IgD-negative memory B cell (primary cell): Measurements from ENCODE around the gene RPRD1B. TPM values are rescaled to one million over a fixed set of nuclear protein-coding genes. Genes with fewer than 3 reads are reported as not detected.

Experiments
- H3K27ac Mint-ChIP-seq, 3 donors: one replicate each; pipeline ENCODE4 v1.8.0; 2020 to 2022; ENCODE audit warnings: mild to moderate bottlenecking in 3 of 3, mixed read lengths in 3 of 3, moderate library complexity in 1 of 3
- H3K27me3 Mint-ChIP-seq: one replicate; pipeline ENCODE4 v1.8.0; 2021; ENCODE audit warnings: mixed read lengths
- H3K36me3 Mint-ChIP-seq: one replicate; pipeline ENCODE4 v1.8.0; 2020; ENCODE audit warnings: mild to moderate bottlenecking, mixed read lengths
- H3K4me1 Mint-ChIP-seq, 3 donors: one replicate each; pipeline ENCODE4 v1.8.0; 2020 to 2022; ENCODE audit warnings: mixed read lengths in 3 of 3, mild to moderate bottlenecking in 1 of 3
- H3K4me3 Mint-ChIP-seq, 4 donors: one replicate each; pipeline ENCODE4 v1.8.0; 2020 to 2022; ENCODE audit warnings: mild to moderate bottlenecking in 4 of 4, mixed read lengths in 4 of 4, moderate library complexity in 3 of 4
- H3K9me3 Mint-ChIP-seq, 3 donors: one replicate each; pipeline ENCODE4 v1.8.0; 2020 to 2021; ENCODE audit warnings: mixed read lengths in 3 of 3, mild to moderate bottlenecking in 1 of 3
- polyA plus RNA-seq: library from polyadenylated mRNA; unstranded; fragments of 300-500 nt; fragmentation: Illumina TruSeq; gene quantifications from one replicate; pipeline ENCODE4 v1.2.3, GENCODE V29; 2021

Gene RPRD1B
- 4.0 TPM for polyA plus RNA-seq

- Mint-ChIP-seq H3K27ac (peak within 1 kb of the TSS; percentile 95 to 100 (median 99)), H3K36me3 (peaks cover 5% of the 10 kb centered on the region), H3K4me3 (peak within 1 kb of the TSS; percentile 96 to 100 (median 98)), H3K9me3 (no peaks in the 10 kb centered on the region), H3K4me1 (peaks cover 54 to 63% (median 60%) of the 10 kb centered on the region in 3 donors), H3K27me3 (peaks cover 1% of the 10 kb centered on the region)
Observed at GRCh38 chr20:38033330-38034107, at the start of gene RPRD1B, which contains the start of gene TTI1. TSS of gene RPRD1B (plus strand) at chr20:38033746. CDS start at chr20:38033948, 202 bp downstream. TSS of gene TTI1 (minus strand) at chr20:38033456. CDS start at chr20:38013816, 19,640 bp downstream.

GRCh38 chr20:37984018-37984785, 49.3 kb upstream of the RPRD1B start:
- Mint-ChIP-seq H3K4me1 (no peaks in the 10 kb centered on the region), H3K27ac (no peak overlapping the region), H3K9me3 (no peaks in the 10 kb centered on the region), H3K27me3 (no peaks in the 10 kb centered on the region), H3K4me3 (no peak overlapping the region), H3K36me3 (peaks cover 33% of the 10 kb centered on the region)

- Mint-ChIP-seq H3K27ac (no peak overlapping the region), H3K36me3 (peaks cover 35% of the 10 kb centered on the region), H3K4me1 (peaks cover 10 to 18% (median 14%) of the 10 kb centered on the region in 3 donors), H3K27me3 (no peaks in the 10 kb centered on the region), H3K9me3 (no peaks in the 10 kb centered on the region), H3K4me3 (peak overlapping the region in 1 of 4 donors; percentile 44)
Observed at GRCh38 chr20:37986044-37986858, 47.3 kb upstream of the RPRD1B start.

- Mint-ChIP-seq H3K27me3 (no peaks in the 10 kb centered on the region), H3K4me3 (no peak overlapping the region), H3K27ac (no peak overlapping the region), H3K9me3 (no peaks in the 10 kb centered on the region), H3K36me3 (peaks cover 35% of the 10 kb centered on the region), H3K4me1 (peaks cover 16 to 21% (median 20%) of the 10 kb centered on the region in 3 donors)
Observed at GRCh38 chr20:37986873-37987601, 46.5 kb upstream of the RPRD1B start.

GRCh38 chr20:37987602-37988290, 45.8 kb upstream of the RPRD1B start:
- Mint-ChIP-seq H3K27ac (no peak overlapping the region), H3K36me3 (peaks cover 30% of the 10 kb centered on the region)

GRCh38 chr20:37988306-37988954, 45.1 kb upstream of the RPRD1B start:
- Mint-ChIP-seq H3K36me3 (peaks cover 27% of the 10 kb centered on the region), H3K4me3 (no peak overlapping the region), H3K4me1 (peaks cover 16 to 23% (median 21%) of the 10 kb centered on the region in 3 donors), H3K27ac (peak overlapping the region in 1 of 3 donors; percentile 41), H3K9me3 (no peaks in the 10 kb centered on the region), H3K27me3 (no peaks in the 10 kb centered on the region)

More at GRCh38 chr20:37987602-37988290, 45.8 kb upstream of the RPRD1B start:
- H3K27me3 Mint-ChIP-seq, result no peaks in the 10 kb centered on the region
- peaks cover 16 to 21% (median 20%) of the 10 kb centered on the region in 3 donors for H3K4me1 Mint-ChIP-seq
- no peak overlapping the region for H3K4me3 Mint-ChIP-seq
- H3K9me3 Mint-ChIP-seq, result no peaks in the 10 kb centered on the region

GRCh38 chr20:37989601-37990295, 43.8 kb upstream of the RPRD1B start:
- Mint-ChIP-seq H3K4me3 (peak overlapping the region in 2 of 4 donors; percentile 4 to 68), H3K4me1 (peaks cover 16 to 23% (median 21%) of the 10 kb centered on the region in 3 donors), H3K27me3 (no peaks in the 10 kb centered on the region), H3K27ac (peak overlapping the region in 2 of 3 donors; percentile 26 to 51), H3K9me3 (no peaks in the 10 kb centered on the region), H3K36me3 (peaks cover 27% of the 10 kb centered on the region)

- H3K27me3 Mint-ChIP-seq, result no peaks in the 10 kb centered on the region
- H3K4me3 Mint-ChIP-seq, result peak overlapping the region in 2 of 4 donors; percentile 35 to 87
- peak overlapping the region; percentile 23 to 86 (median 51) for H3K27ac Mint-ChIP-seq
- peaks cover 16 to 23% (median 21%) of the 10 kb centered on the region in 3 donors for H3K4me1 Mint-ChIP-seq
- H3K9me3 Mint-ChIP-seq, result no peaks in the 10 kb centered on the region
- peaks cover 27% of the 10 kb centered on the region for H3K36me3 Mint-ChIP-seq
Observed at GRCh38 chr20:37990571-37991151, 42.9 kb upstream of the RPRD1B start.

- peaks cover 28% of the 10 kb centered on the region for H3K36me3 Mint-ChIP-seq
Observed at GRCh38 chr20:37991157-37991866, 42.2 kb upstream of the RPRD1B start.

GRCh38 chr20:37991908-37992307, 41.6 kb upstream of the RPRD1B start:
- H3K27ac Mint-ChIP-seq, result no peak overlapping the region
- H3K4me3 Mint-ChIP-seq, result no peak overlapping the region
- H3K9me3 Mint-ChIP-seq, result no peaks in the 10 kb centered on the region
- H3K36me3 Mint-ChIP-seq, result peaks cover 28% of the 10 kb centered on the region
- no peaks in the 10 kb centered on the region for H3K27me3 Mint-ChIP-seq
- H3K4me1 Mint-ChIP-seq, result peaks cover 16 to 23% (median 21%) of the 10 kb centered on the region in 3 donors

More at GRCh38 chr20:37991157-37991866, 42.2 kb upstream of the RPRD1B start:
- no peaks in the 10 kb centered on the region for H3K27me3 Mint-ChIP-seq
- peaks cover 16 to 23% (median 21%) of the 10 kb centered on the region in 3 donors for H3K4me1 Mint-ChIP-seq
- peak overlapping the region in 2 of 4 donors; percentile 35 to 87 for H3K4me3 Mint-ChIP-seq
- H3K27ac Mint-ChIP-seq, result peak overlapping the region in 2 of 3 donors; percentile 5 to 51
- H3K9me3 Mint-ChIP-seq, result no peaks in the 10 kb centered on the region

GRCh38 chr20:37992802-37993409, 40.6 kb upstream of the RPRD1B start:
- peaks cover 25% of the 10 kb centered on the region for H3K36me3 Mint-ChIP-seq
- H3K9me3 Mint-ChIP-seq, result no peaks in the 10 kb centered on the region
- no peaks in the 10 kb centered on the region for H3K27me3 Mint-ChIP-seq
- H3K4me3 Mint-ChIP-seq, result peak overlapping the region in 1 of 4 donors; percentile 61
- peaks cover 16 to 23% (median 21%) of the 10 kb centered on the region in 3 donors for H3K4me1 Mint-ChIP-seq
- H3K27ac Mint-ChIP-seq, result peak overlapping the region in 2 of 3 donors; percentile 3 to 30
